DOHH2 (cell line): ENCODE measurements around the gene EPDR1.

Experiments used
- H3F3A ChIP-seq: fragments of 200-600 bp; sonication (generic), shearing (Covaris generic); 2 replicates; pipeline ENCODE4 v1.6.0; 2016; ENCODE audit warnings: antibody characterized with exemption, mild to moderate bottlenecking; ENCODE audit not compliant: control insufficient read depth, insufficient read depth
- H3K27ac ChIP-seq: fragments of 200-600 bp; sonication (generic); 2 replicates; pipeline ENCODE4 v1.5.1; 2014; ENCODE audit warnings: low read depth, mild to moderate bottlenecking, low read length, moderate library complexity
- H3K27me3 ChIP-seq: fragments of 200-600 bp; sonication (generic); 2 replicates; pipeline ENCODE4 v1.6.1; 2014; ENCODE audit warnings: mild to moderate bottlenecking, low read length, mixed read lengths; ENCODE audit not compliant: control insufficient read depth
- H3K36me3 ChIP-seq: fragments of 200-600 bp; sonication (generic); 2 replicates; pipeline ENCODE4 v1.6.1; 2014; ENCODE audit warnings: mild to moderate bottlenecking, low read length, moderate library complexity, mixed read lengths; ENCODE audit not compliant: control insufficient read depth
- H3K4me1 ChIP-seq: fragments of 200-600 bp; sonication (generic); 2 replicates; pipeline ENCODE4 v1.6.1; 2014; ENCODE audit warnings: mild to moderate bottlenecking, low read length, mixed read lengths; ENCODE audit not compliant: control insufficient read depth
- H3K4me2 ChIP-seq: fragments of 200-600 bp; sonication (generic); 2 replicates; pipeline ENCODE4 v1.6.0; 2014; ENCODE audit warnings: mild to moderate bottlenecking, low read length, moderate library complexity
- H3K4me3 ChIP-seq: fragments of 200-600 bp; sonication (generic); 2 replicates; pipeline ENCODE4 v1.5.1; 2014; ENCODE audit warnings: mild to moderate bottlenecking, low read length, mixed read lengths
- H3K79me2 ChIP-seq: fragments of 200-600 bp; sonication (generic); 2 replicates; pipeline ENCODE4 v1.6.1; 2014; ENCODE audit warnings: mild to moderate bottlenecking, low read length, mixed read lengths; ENCODE audit not compliant: control insufficient read depth
- H3K9me2 ChIP-seq: fragments of 200-600 bp; sonication (generic); replicated peaks from 2 replicates; pipeline ENCODE4 v1.6.1; 2014; ENCODE audit warnings: mild to moderate bottlenecking, low read length, mixed read lengths; ENCODE audit not compliant: control insufficient read depth
- H3K9me3 ChIP-seq: fragments of 200-600 bp; sonication (generic); 2 replicates; pipeline ENCODE4 v1.6.1; 2014; ENCODE audit warnings: antibody characterized with exemption, low read length, mixed read lengths; ENCODE audit not compliant: control insufficient read depth, insufficient read depth
- H4K20me1 ChIP-seq: fragments of 200-600 bp; sonication (generic); 2 replicates; pipeline ENCODE4 v1.6.0; 2014; ENCODE audit warnings: low read depth, mild to moderate bottlenecking, antibody characterized with exemption, low read length, moderate library complexity; ENCODE audit not compliant: control insufficient read depth, insufficient read depth
- CTCF ChIP-seq: fragments of 200-600 bp; sonication (generic); IDR thresholded peaks from one replicate; pipeline ENCODE4 v1.5.1; 2014; ENCODE audit warnings: antibody characterized with exemption, mild to moderate bottlenecking, low read depth, low read length; ENCODE audit not compliant: poor library complexity, severe bottlenecking
- EZH2phosphoT487 ChIP-seq: fragments of 200-600 bp; sonication (generic); IDR thresholded peaks from 2 replicates; pipeline ENCODE4 v1.6.1; 2017; ENCODE audit warnings: borderline replicate concordance, mild to moderate bottlenecking, antibody characterized with exemption, low read length, moderate library complexity, mixed read lengths

Gene EPDR1

GRCh38 chr7:37920305-37920848 lies at the start of gene EPDR1:
Gene EPDR1 (plus strand): TSS chr7:37920640. CDS start chr7:37920940, 300 bp downstream.
- Histone ChIP-seq H3K4me2 (no peak within 1 kb of the TSS), H3F3A (no peaks in the 10 kb centered on the region), H3K79me2 (no peaks in the 10 kb centered on the region), H4K20me1 (no peaks in the 10 kb centered on the region), H3K9me3 (peaks cover 4% of the 10 kb centered on the region; the same call in 1 of the 2 replicates), H3K27ac (no peak within 1 kb of the TSS), H3K4me1 (no peaks in the 10 kb centered on the region), H3K4me3 (no peak within 1 kb of the TSS), H3K27me3 (peaks cover 18% of the 10 kb centered on the region; the same call in 1 of the 2 replicates), H3K9me2 (no peaks in the 10 kb centered on the region), H3K36me3 (no peaks in the 10 kb centered on the region)
- no peak for TF ChIP-seq CTCF
- TF ChIP-seq EZH2phosphoT487 = no peak

GRCh38 chr7:37882086-37882485 lies 38.4 kb upstream of the EPDR1 start:
- no peak for TF ChIP-seq CTCF
- no peak for TF ChIP-seq EZH2phosphoT487
- peaks cover 13% of the 10 kb centered on the region; the same call in 1 of the 2 replicates for H3K9me3 ChIP-seq
- H3K4me2 ChIP-seq = no peak overlapping the region

GRCh38 chr7:37893359-37893758 lies 27.1 kb upstream of the EPDR1 start:
- Histone ChIP-seq H4K20me1 (no peaks in the 10 kb centered on the region), H3F3A (no peaks in the 10 kb centered on the region), H3K4me1 (no peaks in the 10 kb centered on the region), H3K36me3 (no peaks in the 10 kb centered on the region), H3K27me3 (no peaks in the 10 kb centered on the region), H3K9me2 (no peaks in the 10 kb centered on the region), H3K9me3 (no peaks in the 10 kb centered on the region), H3K79me2 (no peaks in the 10 kb centered on the region), H3K4me3 (no peak overlapping the region), H3K27ac (no peak overlapping the region), H3K4me2 (no peak overlapping the region)
- TF ChIP-seq CTCF = no peak
- no peak for TF ChIP-seq EZH2phosphoT487

More at GRCh38 chr7:37882086-37882485, 38.4 kb upstream of the EPDR1 start:
- Histone ChIP-seq H3K79me2 (no peaks in the 10 kb centered on the region), H3K36me3 (no peaks in the 10 kb centered on the region), H3K4me3 (no peak overlapping the region), H3K27ac (no peak overlapping the region), H3F3A (no peaks in the 10 kb centered on the region), H4K20me1 (no peaks in the 10 kb centered on the region), H3K4me1 (no peaks in the 10 kb centered on the region), H3K9me2 (no peaks in the 10 kb centered on the region), H3K27me3 (no peaks in the 10 kb centered on the region)
